HL-60/S4 treated with phorbol 12-myristate 13-acetate at 8.2 ng/mL for 4 days and 3 days (cell line): Measurements from ENCODE around the gene CPEB2.

Experiments
- in situ Hi-C: fragments of 300-500 bp; cut with MboI; formaldehyde crosslinking; loops from 2 replicates; pipeline ENCODE4 v1.15.0; 2022; ENCODE audit warnings: low sequenced_read_pairs

The CPEB2 gene

DNA sequence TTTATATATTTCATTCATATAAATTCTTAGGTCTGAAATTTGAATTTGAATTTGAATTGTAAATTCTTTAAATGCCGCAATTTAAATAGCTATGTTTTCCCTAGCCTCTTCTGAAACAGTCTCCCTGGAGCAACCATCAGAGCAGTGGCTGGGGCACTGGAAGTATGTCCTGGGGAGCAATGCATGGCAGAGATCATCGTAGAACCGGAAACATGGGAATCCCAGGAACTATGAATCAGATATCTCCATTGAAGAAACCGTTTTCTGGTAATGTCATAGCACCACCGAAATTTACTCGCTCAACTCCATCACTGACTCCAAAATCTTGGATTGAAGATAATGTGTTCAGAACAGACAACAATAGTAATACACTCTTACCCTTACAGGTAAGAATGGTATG, 4.9 kb downstream of the CPEB2 start:
- in situ Hi-C loops: loop anchor here (10.0 kb wide), 1 partner anchor 122 kb away; no protein-coding TSS in a partner anchor

DNA sequence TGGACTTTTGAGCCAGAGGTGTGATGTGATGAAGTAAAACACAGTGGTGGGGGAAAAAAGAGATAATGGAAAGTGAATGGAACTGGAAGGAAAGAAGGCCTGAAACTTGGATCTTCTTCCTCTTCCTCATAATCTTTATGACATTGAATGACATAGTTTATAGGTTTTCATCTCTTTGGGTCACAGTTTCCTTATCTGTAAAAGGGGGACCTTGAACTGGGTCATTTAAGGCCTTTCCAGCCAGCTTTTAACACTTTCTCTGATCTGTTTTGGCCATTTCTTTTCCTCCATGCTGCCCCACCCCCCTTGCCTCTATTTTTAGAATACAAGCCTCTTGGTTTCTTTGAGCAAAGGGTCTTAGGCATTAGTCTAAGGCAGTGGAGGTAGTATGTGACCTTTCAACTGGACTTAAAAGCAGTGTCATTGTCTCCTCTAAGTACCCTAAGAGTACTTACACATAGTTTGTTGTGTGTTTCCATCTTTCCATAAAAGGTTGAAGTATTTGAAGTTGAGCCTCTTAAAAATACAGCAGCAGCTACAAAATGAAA, 7.8 kb downstream of the CPEB2 start:
- in situ Hi-C loops: no loop called here

DNA sequence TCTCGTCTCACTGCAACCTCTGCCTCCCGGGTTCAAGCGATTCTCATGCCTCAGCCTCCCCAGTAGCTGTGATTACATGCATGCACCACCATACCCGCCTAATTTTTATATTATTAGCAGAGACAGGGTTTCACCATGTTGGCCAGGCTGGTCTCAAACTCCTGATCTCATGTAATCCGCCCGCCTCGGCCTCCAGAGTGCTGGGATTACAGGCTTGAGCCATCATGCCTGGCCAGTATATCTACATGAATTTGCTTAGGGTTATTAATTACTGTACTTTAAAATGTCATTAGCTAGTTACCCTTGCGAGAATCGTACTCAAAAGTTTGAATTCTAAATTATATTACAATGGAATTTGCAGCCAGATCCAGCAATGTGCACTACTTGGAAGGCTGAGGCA, 8.9 kb downstream of the CPEB2 start:
- in situ Hi-C loops: no loop called here

- in situ Hi-C loops: no loop called here
Observed at GRCh38 chr4:15012017-15012788, 9.9 kb downstream of the CPEB2 start.

- in situ Hi-C loops: no loop called here
Observed at GRCh38 chr4:15013585-15013984, 11.3 kb downstream of the CPEB2 start.

GRCh38 chr4:15015170-15015569, 12.9 kb downstream of the CPEB2 start:
- in situ Hi-C loops: no loop called here

DNA sequence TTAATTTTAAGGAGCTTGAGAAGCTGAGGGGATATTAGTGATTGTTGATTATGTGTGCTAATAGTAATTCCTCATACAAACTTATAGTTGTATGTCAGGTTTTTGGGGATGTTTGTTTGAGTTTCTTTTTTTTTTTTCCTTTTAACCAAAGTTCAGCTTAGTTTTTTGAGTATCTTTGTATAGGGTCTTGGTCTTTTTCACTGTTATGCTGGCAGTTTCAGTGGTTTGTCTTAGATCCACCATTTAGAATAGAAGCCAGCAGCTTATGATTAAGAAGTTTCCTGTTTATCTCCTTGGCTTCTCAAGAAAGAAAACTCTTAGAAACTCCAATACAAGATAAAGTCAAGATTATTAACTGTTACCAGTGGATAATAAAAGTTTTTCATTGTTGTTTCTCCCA, 16.1 kb downstream of the CPEB2 start:
- in situ Hi-C loops: no loop called here

- in situ Hi-C loops: no loop called here
Observed at GRCh38 chr4:15020502-15021286, 18.4 kb downstream of the CPEB2 start.

DNA sequence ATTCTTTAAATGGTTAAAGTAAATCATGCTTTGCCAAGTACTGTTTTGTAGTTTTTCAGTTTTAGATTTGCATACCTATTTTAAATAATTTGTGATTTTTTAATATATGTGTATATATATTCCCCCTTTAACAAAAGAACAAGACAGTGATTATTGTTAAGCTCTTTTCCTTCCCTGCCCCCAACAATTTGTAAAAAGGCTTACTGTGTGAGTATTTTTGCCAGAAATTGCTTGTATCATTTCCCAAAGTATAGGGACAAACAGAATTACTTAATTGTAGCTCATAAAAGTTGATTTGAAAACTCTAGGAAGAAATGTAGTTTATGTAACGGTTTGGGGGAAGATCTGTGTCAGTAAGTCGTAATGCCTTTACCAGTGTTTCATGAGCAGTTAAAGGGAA, 19.0 kb downstream of the CPEB2 start:
- in situ Hi-C loops: no loop called here

GRCh38 chr4:15021946-15022345, 19.7 kb downstream of the CPEB2 start:
- in situ Hi-C loops: no loop called here

GRCh38 chr4:15024386-15024785, 22.1 kb downstream of the CPEB2 start:
- in situ Hi-C loops: no loop called here

- in situ Hi-C loops: no loop called here
Observed at GRCh38 chr4:15025693-15026092, 23.4 kb downstream of the CPEB2 start.

DNA sequence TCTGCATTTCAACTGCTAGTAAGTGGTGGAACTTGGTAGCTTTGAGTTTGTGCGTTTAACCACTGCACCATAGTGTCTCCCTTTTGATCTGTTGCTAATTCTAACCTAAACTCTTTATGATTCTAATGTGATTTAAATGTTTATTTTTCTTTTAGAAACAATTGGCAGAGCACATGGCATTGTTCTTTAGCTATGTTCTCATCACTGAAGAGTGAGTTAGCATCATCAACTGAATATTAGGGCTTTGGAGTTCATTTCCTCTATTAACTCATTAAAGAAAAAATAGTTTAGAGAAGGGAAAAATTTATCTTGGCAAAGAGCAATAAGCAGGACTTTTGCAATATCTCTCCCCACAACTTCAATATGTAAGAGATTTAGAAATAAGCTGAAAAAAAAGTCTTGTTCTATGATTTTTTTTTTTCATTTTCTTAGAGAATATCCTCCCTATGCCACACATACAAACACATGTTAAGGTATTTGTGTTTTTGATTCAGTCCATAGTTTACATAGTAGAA, 25.7 kb downstream of the CPEB2 start:
- in situ Hi-C loops: no loop called here

GRCh38 chr4:15031197-15031596, 28.9 kb downstream of the CPEB2 start:
- in situ Hi-C loops: no loop called here

DNA sequence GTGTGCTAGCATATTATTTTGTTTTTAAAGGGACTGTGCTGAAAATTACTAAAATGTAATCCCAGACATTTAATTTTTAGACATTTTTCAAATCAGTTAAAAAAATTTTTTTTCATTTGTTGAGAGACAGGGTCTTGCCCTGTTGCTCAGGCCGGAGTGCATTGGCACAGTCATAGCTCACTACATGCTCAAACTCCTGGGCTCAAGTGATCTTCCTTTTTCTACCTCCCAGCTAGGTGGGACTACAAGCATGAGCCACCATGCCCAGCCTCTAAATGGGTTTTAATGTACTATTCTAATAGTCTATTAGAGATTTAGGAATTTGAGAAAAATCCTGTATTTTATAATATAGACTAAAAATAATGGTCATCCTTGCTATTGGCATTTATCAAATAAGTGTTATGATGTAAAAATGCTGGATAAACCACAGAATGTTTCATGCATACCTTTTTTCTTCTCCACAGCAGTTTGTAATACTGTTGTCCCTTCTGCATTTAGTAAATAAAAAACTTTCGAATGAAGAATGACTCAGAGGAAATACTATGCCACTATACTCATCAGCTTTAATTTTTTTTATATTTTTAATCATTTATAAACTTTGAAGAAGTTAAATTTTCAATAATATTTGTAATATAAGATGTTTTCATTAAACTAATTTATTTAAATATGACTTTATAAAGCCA, 29.9 kb downstream of the CPEB2 start:
- in situ Hi-C loops: no loop called here

- in situ Hi-C loops: no loop called here
Observed at GRCh38 chr4:15034071-15034764, 31.9 kb downstream of the CPEB2 start.

- in situ Hi-C loops: no loop called here
Observed at GRCh38 chr4:15035159-15035558, 32.9 kb downstream of the CPEB2 start.

- in situ Hi-C loops: no loop called here
Observed at GRCh38 chr4:15037923-15038541, 35.8 kb downstream of the CPEB2 start.

GRCh38 chr4:15040916-15041463, 38.7 kb downstream of the CPEB2 start:
- in situ Hi-C loops: no loop called here
